OCI-LY1 (cell line): ENCODE measurements around the gene ITPK1.

Experiments
- H2AFZ ChIP-seq: fragments of 200-600 bp; sonication (generic), shearing (Covaris generic); 2 replicates; pipeline ENCODE4 v1.6.0; 2014; ENCODE audit warnings: antibody characterized with exemption, mild to moderate bottlenecking, low read length
- H3F3A ChIP-seq: fragments of 200-600 bp; sonication (generic), shearing (Covaris generic); 2 replicates; pipeline ENCODE4 v1.6.0; 2014; ENCODE audit warnings: mild to moderate bottlenecking, antibody characterized with exemption, low read length, moderate library complexity; ENCODE audit not compliant: insufficient read depth
- H3K27ac ChIP-seq: fragments of 200-600 bp; sonication (generic); 2 replicates; pipeline ENCODE4 v1.5.1; 2014; ENCODE audit warnings: low read length, mixed run types, mild to moderate bottlenecking, low read depth; ENCODE audit not compliant: poor library complexity, severe bottlenecking
- H3K27me3 ChIP-seq: fragments of 200-600 bp; sonication (generic); 2 replicates; pipeline ENCODE4 v1.6.0; 2014; ENCODE audit warnings: antibody characterized with exemption, mild to moderate bottlenecking, low read length, moderate library complexity; ENCODE audit not compliant: insufficient read depth
- H3K36me3 ChIP-seq: fragments of 200-600 bp; sonication (generic); 2 replicates; pipeline ENCODE4 v1.6.1; 2014; ENCODE audit warnings: mild to moderate bottlenecking, antibody characterized with exemption, low read length, moderate library complexity, mixed read lengths; ENCODE audit not compliant: insufficient read depth
- H3K4me1 ChIP-seq: fragments of 200-600 bp; sonication (generic); 2 replicates; pipeline ENCODE4 v1.5.1; 2014; ENCODE audit warnings: mild to moderate bottlenecking, low read length, moderate library complexity; ENCODE audit not compliant: insufficient read depth, severe bottlenecking
- H3K4me2 ChIP-seq: fragments of 200-600 bp; sonication (generic), shearing (Covaris generic); 2 replicates; pipeline ENCODE4 v1.6.1; 2014; ENCODE audit warnings: low read length
- H3K4me3 ChIP-seq: fragments of 200-600 bp; sonication (generic); 2 replicates; pipeline ENCODE4 v1.5.1; 2014; ENCODE audit warnings: low read length, low read depth, mild to moderate bottlenecking, mixed read lengths; ENCODE audit not compliant: poor library complexity, severe bottlenecking
- H3K79me2 ChIP-seq: fragments of 200-600 bp; shearing (Covaris generic); 2 replicates; pipeline ENCODE4 v1.6.1; 2016; ENCODE audit warnings: mixed run types, low read length, mixed read lengths; ENCODE audit not compliant: insufficient read depth
- H3K9ac ChIP-seq: fragments of 200-600 bp; sonication (generic), shearing (Covaris generic); 2 replicates; pipeline ENCODE4 v1.6.1; 2014; ENCODE audit warnings: mild to moderate bottlenecking, low read length, mixed read lengths
- H3K9me2 ChIP-seq: fragments of 200-600 bp; sonication (generic), shearing (Covaris generic); 2 replicates; pipeline ENCODE4 v1.6.1; 2014; ENCODE audit warnings: low read depth, mild to moderate bottlenecking, low read length, mixed read lengths
- H3K9me3 ChIP-seq: fragments of 200-600 bp; shearing (Covaris generic); 2 replicates; pipeline ENCODE4 v1.6.1; 2014; ENCODE audit warnings: low read length, mixed read lengths
- H4K20me1 ChIP-seq: fragments of 200-600 bp; sonication (generic), shearing (Covaris generic); 2 replicates; pipeline ENCODE4 v1.6.0; 2016; ENCODE audit warnings: mild to moderate bottlenecking, low read length; ENCODE audit not compliant: insufficient read depth
- CTCF ChIP-seq: fragments of 200-600 bp; sonication (generic), shearing (Covaris generic); IDR thresholded peaks from 2 replicates; pipeline ENCODE4 v1.5.1; 2017; ENCODE audit warnings: mild to moderate bottlenecking, antibody characterized with exemption, low read length, moderate library complexity, mixed read lengths
- EZH2 ChIP-seq: fragments of 200-600 bp; sonication (generic), shearing (Covaris generic); IDR thresholded peaks from 2 replicates; pipeline ENCODE4 v1.8.0; 2017; ENCODE audit warnings: borderline replicate concordance, mixed run types, mild to moderate bottlenecking, antibody characterized with exemption, low read length, moderate library complexity, mixed read lengths

Gene ITPK1

GRCh38 chr14:92898566-92899131 is 217.1 kb downstream of the ITPK1 start:
- no peak overlapping the region for H3K4me3 ChIP-seq
- no peak overlapping the region for H3K9ac ChIP-seq
- no peaks in the 10 kb centered on the region for H3K79me2 ChIP-seq
- H3K4me1 ChIP-seq, result no peaks in the 10 kb centered on the region
- H3K9me3 ChIP-seq, result no peaks in the 10 kb centered on the region
- no peak overlapping the region for H3K27ac ChIP-seq
- H2AFZ ChIP-seq, result no peak overlapping the region
- no peaks in the 10 kb centered on the region for H3K9me2 ChIP-seq
- H4K20me1 ChIP-seq, result no peaks in the 10 kb centered on the region
- H3K36me3 ChIP-seq, result no peaks in the 10 kb centered on the region
- no peak overlapping the region for H3K4me2 ChIP-seq
- H3K27me3 ChIP-seq, result 0 out of 2 replicates have a peak, but pooled peaks cover 7% of the 10 kb centered on the region
- no peaks in the 10 kb centered on the region for H3F3A ChIP-seq
- TF ChIP-seq CTCF (no peak), EZH2 (no peak)

- H3K27me3 ChIP-seq, result 0 out of 2 replicates have a peak, but pooled peaks cover 7% of the 10 kb centered on the region
- H3K4me3 ChIP-seq, result no peak overlapping the region
- no peaks in the 10 kb centered on the region for H3K9me2 ChIP-seq
- TF ChIP-seq EZH2 (no peak), CTCF (no peak)
- no peak overlapping the region for H2AFZ ChIP-seq
- no peak overlapping the region for H3K27ac ChIP-seq
- H3K9me3 ChIP-seq, result no peaks in the 10 kb centered on the region
- H3K79me2 ChIP-seq, result no peaks in the 10 kb centered on the region
- H4K20me1 ChIP-seq, result no peaks in the 10 kb centered on the region
- no peaks in the 10 kb centered on the region for H3K4me1 ChIP-seq
- no peaks in the 10 kb centered on the region for H3K36me3 ChIP-seq
- H3K9ac ChIP-seq, result no peak overlapping the region
- H3K4me2 ChIP-seq, result no peak overlapping the region
- no peaks in the 10 kb centered on the region for H3F3A ChIP-seq
Measured at GRCh38 chr14:92897922-92898565, 217.7 kb downstream of the ITPK1 start.

- H3K27me3 ChIP-seq, result 0 out of 2 replicates have a peak, but pooled peaks cover 7% of the 10 kb centered on the region
- no peaks in the 10 kb centered on the region for H3K4me1 ChIP-seq
- no peaks in the 10 kb centered on the region for H4K20me1 ChIP-seq
- H3F3A ChIP-seq, result no peaks in the 10 kb centered on the region
- H3K9me3 ChIP-seq, result no peaks in the 10 kb centered on the region
- no peaks in the 10 kb centered on the region for H3K79me2 ChIP-seq
- H2AFZ ChIP-seq, result no peak overlapping the region
- no peak overlapping the region for H3K4me3 ChIP-seq
- TF ChIP-seq EZH2, result no peak
- no peak for TF ChIP-seq CTCF
- H3K9me2 ChIP-seq, result no peaks in the 10 kb centered on the region
- H3K36me3 ChIP-seq, result no peaks in the 10 kb centered on the region
- H3K27ac ChIP-seq, result no peak overlapping the region
- no peak overlapping the region for H3K9ac ChIP-seq
- H3K4me2 ChIP-seq, result no peak overlapping the region
Measured at GRCh38 chr14:92895352-92895878, 220.3 kb downstream of the ITPK1 start.
